Activated CD8-positive, alpha-beta T cell treated with anti-CD3 and anti-CD28 coated beads for 36 hours (primary cell): ENCODE data around the gene CHST15. TPM values are rescaled to one million over a fixed set of nuclear protein-coding genes. Genes with fewer than 3 reads are reported as not detected.

Source experiments
- ATAC-seq: fragments of 200-7000 bp; cut with Tn5 transposase; one replicate; pipeline ENCODE4 v1.10.0; 2021; ENCODE audit warnings: mild to moderate bottlenecking, moderate library complexity
- CTCF ChIA-PET: fragments of 350-600 bp; sonication (Branson Sonifier 250); formaldehyde crosslinking; loops from one replicate; lab custom pipeline; 2021; ENCODE audit warnings: antibody characterized with exemption; lab: Charles Lee
- POLR2A ChIA-PET: fragments of 350-600 bp; sonication (Branson Sonifier 250); formaldehyde crosslinking; loops from one replicate; lab custom pipeline; 2021; ENCODE audit warnings: antibody characterized with exemption; lab: Charles Lee
- DNase-seq: peaks from one replicate; pipeline ENCODE4 v3.0.0-alpha.2; 2020
- H3K27ac Mint-ChIP-seq: one replicate; pipeline ENCODE4 v1.8.0; 2021; ENCODE audit warnings: mild to moderate bottlenecking, mixed read lengths
- H3K27me3 Mint-ChIP-seq: one replicate; pipeline ENCODE4 v1.8.0; 2021; ENCODE audit warnings: mixed read lengths
- H3K36me3 Mint-ChIP-seq: one replicate; pipeline ENCODE4 v1.8.0; 2021; ENCODE audit warnings: low read depth, mixed read lengths
- H3K4me1 Mint-ChIP-seq: one replicate; pipeline ENCODE4 v1.8.0; 2021; ENCODE audit warnings: low read depth, mixed read lengths
- H3K4me3 Mint-ChIP-seq: one replicate; pipeline ENCODE4 v1.8.0; 2021; ENCODE audit warnings: mild to moderate bottlenecking, moderate library complexity, mixed read lengths
- H3K9me3 Mint-ChIP-seq: one replicate; pipeline ENCODE4 v1.8.0; 2021; ENCODE audit warnings: mixed read lengths
- CTCF ChIP-seq: fragments of 200-600 bp; IDR thresholded peaks from one replicate; pipeline ENCODE4 v1.8.0; 2022; ENCODE audit warnings: antibody characterized with exemption, mild to moderate bottlenecking
- intact Hi-C: fragments of 100-400 bp; cut with micrococcal nuclease; formaldehyde crosslinking; loops from one replicate; pipeline ENCODE4 v1.10.0; 2022
- total RNA-seq, 2 experiments: library from RNA; stranded (reverse); gene quantifications; one replicate each; pipeline ENCODE4 v1.2.3, GENCODE V29; 2021

The CHST15 gene
- total RNA-seq, 2 experiments from 2014 or later: 0.36 to 0.81 TPM

GRCh38 chr10:123999956-124000615 is 93.3 kb downstream of the CHST15 start:
- ATAC-seq: no peak
- POLR2A ChIA-PET: no interaction called here

GRCh38 chr10:123999261-123999660 is 94.1 kb downstream of the CHST15 start:
- ChIA-PET CTCF (interaction anchor here (7.1 kb wide), 1 partner anchor 394 kb away, joined by 193 read pairs; no protein-coding TSS in a partner anchor), POLR2A (interaction anchor here (1.2 kb wide), 1 partner anchor 11 kb away, joined by 3 read pairs; no protein-coding TSS in a partner anchor)
- Mint-ChIP-seq H3K27ac (no peak overlapping the region), H3K4me3 (no peak overlapping the region), H3K27me3 (peaks cover 9% of the 10 kb centered on the region), H3K36me3 (no peaks in the 10 kb centered on the region), H3K9me3 (no peaks in the 10 kb centered on the region), H3K4me1 (peaks cover 6% of the 10 kb centered on the region)
- ATAC-seq (no peak), DNase-seq (no peak)
- TF ChIP-seq CTCF: no peak
- intact Hi-C loops: no loop called here

More at GRCh38 chr10:123999956-124000615, 93.3 kb downstream of the CHST15 start:
- TF ChIP-seq CTCF: no peak
- H3K4me1 Mint-ChIP-seq: peaks cover 1% of the 10 kb centered on the region
- no peaks in the 10 kb centered on the region for H3K9me3 Mint-ChIP-seq
- H3K4me3 Mint-ChIP-seq: no peak overlapping the region
- intact Hi-C loops: no loop called here
- peaks cover 5% of the 10 kb centered on the region for H3K27me3 Mint-ChIP-seq
- no peak for DNase-seq
- CTCF ChIA-PET: interaction anchor here (2.5 kb wide), 1 partner anchor 389 kb away, joined by 10 read pairs; no protein-coding TSS in a partner anchor
- H3K27ac Mint-ChIP-seq: no peak overlapping the region
- no peaks in the 10 kb centered on the region for H3K36me3 Mint-ChIP-seq

- ATAC-seq (no peak), DNase-seq (no peak)
- Mint-ChIP-seq H3K36me3 (no peaks in the 10 kb centered on the region), H3K4me1 (peaks cover 6% of the 10 kb centered on the region), H3K4me3 (no peak overlapping the region), H3K27ac (no peak overlapping the region), H3K27me3 (peaks cover 17% of the 10 kb centered on the region), H3K9me3 (no peaks in the 10 kb centered on the region)
- no peak for TF ChIP-seq CTCF
- intact Hi-C loops: no loop called here
- POLR2A ChIA-PET: interaction anchor here (1.2 kb wide), 1 partner anchor 12 kb away, joined by 3 read pairs; no protein-coding TSS in a partner anchor
- CTCF ChIA-PET: interaction anchor here (1.1 to 7.1 kb wide), 2 partner anchors 395 to 425 kb away, joined by 3 to 193 read pairs; no protein-coding TSS in a partner anchor
These were observed 94.9 kb downstream of the CHST15 start for GRCh38 chr10:123998197-123999141.

- Mint-ChIP-seq H3K27ac (no peak overlapping the region), H3K4me1 (peaks cover 6% of the 10 kb centered on the region), H3K27me3 (peaks cover 23% of the 10 kb centered on the region), H3K36me3 (no peaks in the 10 kb centered on the region), H3K4me3 (no peak overlapping the region), H3K9me3 (no peaks in the 10 kb centered on the region)
- POLR2A ChIA-PET: no interaction called here
- no peak for ATAC-seq
- no peak for DNase-seq
- CTCF ChIA-PET: interaction anchor here (0.8 to 7.1 kb wide), 6 partner anchors 95 to 425 kb away, joined by 3 to 193 read pairs (median 4); partner anchors contain the start of gene CHST15
- intact Hi-C loops: no loop called here
- no peak for TF ChIP-seq CTCF
These were observed 95.8 kb downstream of the CHST15 start for GRCh38 chr10:123997486-123998196.
